K562 (cell line): Measurements from ENCODE around the gene DDOST. TPM values are rescaled to one million over a fixed set of nuclear protein-coding genes. Genes with fewer than 3 reads are reported as not detected.

ENCODE experiments used
- ATAC-seq: fragments of 200-7000 bp; cut with Tn5 transposase; 3 replicates; pipeline ENCODE4 v1.9.1; 2020; ENCODE audit warnings: moderate library complexity
- BruUV-seq: library from RNA; stranded (reverse); fragments of 400-500 nt; replicated peaks from 2 replicates; lab custom pipeline; 2021; lab: Mats Ljungman, UMichigan
- CTCF ChIA-PET: fragments of 300-600 bp; formaldehyde crosslinking; extraction: SDS; loops from one replicate; lab custom pipeline; 2021; ENCODE audit warnings: low intra/inter-chr PET ratio; lab: Yijun Ruan, JAX
- POLR2A ChIA-PET: fragments of 300-600, 350-650 bp; sonication (Branson Sonifier 250); formaldehyde crosslinking; extraction: SDS; loops from one replicate; lab custom pipeline; 2021; ENCODE audit warnings: antibody characterized with exemption, inconsistent platforms; lab: Yijun Ruan, JAX
- DNase-seq, 4 experiments: peaks; one replicate each; pipeline versions ENCODE4 v3.0.0 to v3.0.0-alpha.2; 2011 to 2018; ENCODE audit warnings: low spot score in 3 of 4, mixed read lengths in 3 of 4; ENCODE audit errors: extremely low read depth in 1 of 4
- FAIRE-seq: peaks from 2 replicates; lab custom pipeline; 2011; peaks lifted over from hg19 to GRCh38; lab: Jason Lieb, UNC
- H2AFZ ChIP-seq: 2 replicates; pipeline ENCODE4 v1.6.0; 2011; ENCODE audit warnings: low read depth, low read length, control low read depth, inconsistent platforms
- H3K27ac ChIP-seq: fragments of 200-600 bp; 3 replicates; pipeline ENCODE4 v1.8.0; 2011; ENCODE audit warnings: low read depth, mild to moderate bottlenecking, control low read depth, inconsistent platforms, low read length, moderate library complexity, mixed read lengths; ENCODE audit errors: extremely low read depth
- H3K27me3 ChIP-seq, 2 experiments: fragments of 300-600 bp in 1 of 2; 2 replicates in 1 of 2; 3 replicates in 1 of 2; pipeline versions ENCODE4 v1.6.0 to v1.8.0; 2011; ENCODE audit warnings: inconsistent platforms in 2 of 2, low read length in 2 of 2, mild to moderate bottlenecking in 1 of 2, mixed read lengths in 1 of 2, moderate library complexity in 1 of 2; ENCODE audit not compliant: control insufficient read depth in 2 of 2, insufficient read depth in 2 of 2
- H3K36me3 ChIP-seq: fragments of 300-600 bp; 3 replicates; pipeline ENCODE4 v1.8.0; 2011; ENCODE audit warnings: mild to moderate bottlenecking, low read length, inconsistent platforms; ENCODE audit not compliant: control insufficient read depth, insufficient read depth
- H3K4me1 ChIP-seq, 2 experiments: fragments of 200-600 bp in 1 of 2; replicated peaks in 1 of 2; 2 replicates in 1 of 2; 3 replicates in 1 of 2; pipeline versions ENCODE4 v1.5.1 to v1.8.0; 2011; ENCODE audit warnings: inconsistent platforms in 2 of 2, low read length in 2 of 2, mild to moderate bottlenecking in 1 of 2, mixed read lengths in 1 of 2, moderate library complexity in 1 of 2; ENCODE audit not compliant: control insufficient read depth in 2 of 2, insufficient read depth in 2 of 2
- H3K4me2 ChIP-seq: 2 replicates; pipeline ENCODE4 v1.6.1; 2011; ENCODE audit warnings: low read length, control low read depth, inconsistent platforms, mixed read lengths; ENCODE audit not compliant: insufficient read depth
- H3K4me3 ChIP-seq: fragments of 200-600 bp; sonication (generic), shearing (Covaris generic); 2 replicates; pipeline ENCODE4 v1.5.1; 2016; ENCODE audit warnings: control low read depth, inconsistent platforms
- H3K79me2 ChIP-seq: fragments of 200-600 bp; 3 replicates; pipeline ENCODE4 v1.8.0; 2011; ENCODE audit warnings: low read length, inconsistent platforms; ENCODE audit not compliant: control insufficient read depth, insufficient read depth
- H3K9ac ChIP-seq, 2 experiments: 2 replicates each; pipeline versions ENCODE4 v1.6.0 to v1.6.1; 2011; ENCODE audit warnings: low read depth in 2 of 2, low read length in 2 of 2, control low read depth in 1 of 2, inconsistent platforms in 1 of 2, mild to moderate bottlenecking in 1 of 2, mixed read lengths in 1 of 2; ENCODE audit not compliant: insufficient read depth in 1 of 2
- H3K9me1 ChIP-seq: one replicate; pipeline ENCODE4 v1.6.0; 2011; ENCODE audit warnings: inconsistent platforms, mild to moderate bottlenecking, low read length, moderate library complexity; ENCODE audit not compliant: control insufficient read depth, insufficient read depth
- H3K9me3 ChIP-seq: replicated peaks from 2 replicates; pipeline ENCODE4 v1.5.1; 2011; ENCODE audit warnings: low read depth, low read length, inconsistent platforms; ENCODE audit not compliant: control insufficient read depth, insufficient read depth
- H4K20me1 ChIP-seq: replicated peaks from 2 replicates; pipeline ENCODE4 v1.6.1; 2011; ENCODE audit warnings: low read length, inconsistent platforms, mixed read lengths; ENCODE audit not compliant: control insufficient read depth, insufficient read depth
- CHAMP1 ChIP-seq: fragments of 450-650 bp; IDR thresholded peaks from 2 replicates; pipeline ENCODE4 v1.6.1; 2016; ENCODE audit warnings: mild to moderate bottlenecking
- CHD7 ChIP-seq: fragments of 200-600 bp; sonication (generic); IDR thresholded peaks from one replicate; pipeline ENCODE4 v1.6.1; 2012; ENCODE audit warnings: mild to moderate bottlenecking, low read depth, low read length, inconsistent platforms
- DDX20 ChIP-seq: fragments of 450-650 bp; IDR thresholded peaks from 2 replicates; pipeline ENCODE4 v1.6.1; 2016; ENCODE audit warnings: missing genetic modification characterization, low read depth, mild to moderate bottlenecking, missing compliant biosample characterization, moderate library complexity
- ELF4 ChIP-seq: fragments of 450-650 bp; formaldehyde crosslinking; IDR thresholded peaks from 2 replicates; pipeline ENCODE4 v1.4.0; 2022; ENCODE audit warnings: missing genetic modification characterization
- FOS ChIP-seq: IDR thresholded peaks from 3 replicates; pipeline ENCODE4 v1.6.1; 2011; ENCODE audit not compliant: insufficient read length; ENCODE audit errors: extremely low read depth
- SP1 ChIP-seq: sonication (generic); formaldehyde crosslinking; IDR thresholded peaks from 2 replicates; pipeline ENCODE4 v1.8.1; 2022; ENCODE audit warnings: mild to moderate bottlenecking, missing genetic modification reagents
- WGBS: fragments of 100-300 bp; shearing (Covaris generic); methylation state at CpG from one replicate; pipeline ENCODE4 v1.1.6; 2016; ENCODE audit warnings: low coverage, mixed read lengths; ENCODE audit not compliant: insufficient coverage; ENCODE audit errors: missing lambda C conversion rate; 5-methylcytosine and 5-hydroxymethylcytosine counted together
- in situ Hi-C: fragments of 300-500 bp; cut with MboI; formaldehyde crosslinking; loops from 4 replicates; pipeline ENCODE4 v1.15.0; 2018; ENCODE audit warnings: inconsistent platforms, mixed read lengths
- intact Hi-C: fragments of 100-400 bp; cut with micrococcal nuclease; formaldehyde crosslinking; loops from 2 replicates; pipeline ENCODE4 v1.14.2; 2022
- polyA plus RNA-seq, 8 experiments: library from polyadenylated mRNA; depleted of rRNA in 4 of 8; stranded (reverse) in 5 of 8; unstranded in 3 of 8; fragments of >200 nt; fragmentation: Nextera tagmentation in 2 of 8; fragmentation: Illumina TruSeq in 1 of 8; extraction: Ambion mirVana in 2 of 8; extraction: Trizol in 1 of 8; gene quantifications; 2 replicates each; pipeline versions ENCODE4 v1.2.1 to v1.2.3, GENCODE V29; 2011 to 2014; ENCODE audit warnings: inconsistent platforms in 1 of 8, missing spikeins in 1 of 8
- total RNA-seq, 7 experiments: library from RNA; depleted of rRNA in 6 of 7; stranded (reverse); fragments of >200 nt in 6 of 7; fragmentation: Illumina TruSeq in 2 of 7; extraction: Trizol in 2 of 7; gene quantifications; 2 replicates each; pipeline versions ENCODE4 v1.2.1 to v1.2.3, GENCODE V29; 2011 to 2021; ENCODE audit warnings: low replicate concordance in 1 of 7

DDOST gene
- total and polyA plus RNA-seq, 9 of the 15 experiments (the other 6 are each of a cell fraction or from before 2014, with no cell fraction given): 173 to 306 (median 222) TPM

GRCh38 chr1:20643080-20643479 is 18.1 kb downstream of the DDOST start:
- no TSS peak for BruUV-seq
- in situ Hi-C loops (no loop called here), intact Hi-C loops (no loop called here)
- CTCF ChIA-PET: no interaction called here
- POLR2A ChIA-PET: interaction anchor here (2.3 kb wide), 1 partner anchor 9 kb away, joined by 12 read pairs; no protein-coding TSS in a partner anchor
- TF ChIP-seq SP1 (CRISPR knock-in tag) (no peak), ELF4 (CRISPR knock-in tag) (no peak), CHAMP1 (no peak), FOS (no peak), DDX20 (no peak), CHD7 (no peak)
- Histone ChIP-seq H3K27me3 (peaks cover 2 to 10% of the 10 kb centered on the region in 2 experiments; a peak in 3 of 5 replicates), H3K4me1 (peaks cover 0 to 8% of the 10 kb centered on the region in 2 experiments; a peak in 2 of 5 replicates), H3K9me1 (no peaks in the 10 kb centered on the region), H3K4me3 (no peak overlapping the region), H3K79me2 (no peaks in the 10 kb centered on the region), H4K20me1 (peaks cover 9% of the 10 kb centered on the region), H3K9ac (0 out of 4 replicates have a peak overlapping the region, but pooled peaks of 1 of the 2 experiments have one; percentile 21), H3K27ac (no peak overlapping the region), H2AFZ (no peak overlapping the region), H3K4me2 (no peak overlapping the region), H3K36me3 (no peaks in the 10 kb centered on the region), H3K9me3 (no peaks in the 10 kb centered on the region)
- DNase-seq: no peak
- no peak for ATAC-seq
- 5% methylated on average over 6 of the region's 6 CpGs for WGBS
- no peak for FAIRE-seq
